Measurements from ENCODE around the gene NXPH2.

DNA sequence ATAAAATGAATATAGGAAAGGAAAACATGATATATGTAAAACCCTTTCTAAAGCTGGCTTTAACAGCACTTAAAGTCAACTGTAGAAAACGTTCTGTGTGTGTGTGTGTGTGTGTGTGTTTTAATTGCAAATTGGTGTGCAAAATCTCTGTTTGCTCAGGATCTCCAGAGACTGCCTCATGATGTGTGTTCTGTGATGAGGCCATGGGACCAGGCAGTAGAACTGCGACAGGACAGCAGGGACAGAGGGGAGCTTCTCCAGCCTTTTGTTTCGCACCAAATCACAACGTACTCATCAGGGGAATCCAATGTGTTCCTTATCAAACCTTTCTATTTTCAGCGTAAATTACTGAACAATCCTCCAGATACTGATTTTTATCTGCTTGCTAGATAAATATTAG is 66.7 kb downstream of the NXPH2 start:
- TF ChIP-seq HCFC1 (IDR thresholded peaks at IDR 0.05; ENCODE audit: low read depth, low read length) (no peak), ZNF76 (CRISPR knock-in tag; IDR thresholded peaks at IDR 0.05; ENCODE audit: borderline replicate concordance) (no peak), POLR2AphosphoS5 (IDR thresholded peaks at IDR 0.05; ENCODE audit: control insufficient read depth, insufficient read depth, low read depth, low read length) (no peak), GATAD2A (IDR thresholded peaks at IDR 0.05) (no peak)
- TF ChIP-seq, protein P1, sequence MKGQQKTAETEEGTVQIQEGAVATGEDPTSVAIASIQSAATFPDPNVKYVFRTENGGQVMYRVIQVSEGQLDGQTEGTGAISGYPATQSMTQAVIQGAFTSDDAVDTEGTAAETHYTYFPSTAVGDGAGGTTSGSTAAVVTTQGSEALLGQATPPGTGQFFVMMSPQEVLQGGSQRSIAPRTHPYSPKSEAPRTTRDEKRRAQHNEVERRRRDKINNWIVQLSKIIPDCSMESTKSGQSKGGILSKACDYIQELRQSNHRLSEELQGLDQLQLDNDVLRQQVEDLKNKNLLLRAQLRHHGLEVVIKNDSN (CRISPR knock-in tag; IDR thresholded peaks at IDR 0.05) = no peak
- TF ChIP-seq, protein P2, sequence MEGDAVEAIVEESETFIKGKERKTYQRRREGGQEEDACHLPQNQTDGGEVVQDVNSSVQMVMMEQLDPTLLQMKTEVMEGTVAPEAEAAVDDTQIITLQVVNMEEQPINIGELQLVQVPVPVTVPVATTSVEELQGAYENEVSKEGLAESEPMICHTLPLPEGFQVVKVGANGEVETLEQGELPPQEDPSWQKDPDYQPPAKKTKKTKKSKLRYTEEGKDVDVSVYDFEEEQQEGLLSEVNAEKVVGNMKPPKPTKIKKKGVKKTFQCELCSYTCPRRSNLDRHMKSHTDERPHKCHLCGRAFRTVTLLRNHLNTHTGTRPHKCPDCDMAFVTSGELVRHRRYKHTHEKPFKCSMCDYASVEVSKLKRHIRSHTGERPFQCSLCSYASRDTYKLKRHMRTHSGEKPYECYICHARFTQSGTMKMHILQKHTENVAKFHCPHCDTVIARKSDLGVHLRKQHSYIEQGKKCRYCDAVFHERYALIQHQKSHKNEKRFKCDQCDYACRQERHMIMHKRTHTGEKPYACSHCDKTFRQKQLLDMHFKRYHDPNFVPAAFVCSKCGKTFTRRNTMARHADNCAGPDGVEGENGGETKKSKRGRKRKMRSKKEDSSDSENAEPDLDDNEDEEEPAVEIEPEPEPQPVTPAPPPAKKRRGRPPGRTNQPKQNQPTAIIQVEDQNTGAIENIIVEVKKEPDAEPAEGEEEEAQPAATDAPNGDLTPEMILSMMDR (IDR thresholded peaks at IDR 0.05 in 2 of 3, conservative IDR thresholded peaks at IDR 0.05 in 1 of 3; ENCODE audit: insufficient read depth in 2 of 3, low read depth in 1 of 3, low read length in 3 of 3) = no peak
